T-helper 22 cell (primary cell): ENCODE measurements around the gene CHL1.

Experiments
- DNase-seq: peaks from one replicate; pipeline ENCODE4 v3.0.0-alpha.2; 2020; ENCODE audit warnings: low read depth

CHL1 gene

DNA sequence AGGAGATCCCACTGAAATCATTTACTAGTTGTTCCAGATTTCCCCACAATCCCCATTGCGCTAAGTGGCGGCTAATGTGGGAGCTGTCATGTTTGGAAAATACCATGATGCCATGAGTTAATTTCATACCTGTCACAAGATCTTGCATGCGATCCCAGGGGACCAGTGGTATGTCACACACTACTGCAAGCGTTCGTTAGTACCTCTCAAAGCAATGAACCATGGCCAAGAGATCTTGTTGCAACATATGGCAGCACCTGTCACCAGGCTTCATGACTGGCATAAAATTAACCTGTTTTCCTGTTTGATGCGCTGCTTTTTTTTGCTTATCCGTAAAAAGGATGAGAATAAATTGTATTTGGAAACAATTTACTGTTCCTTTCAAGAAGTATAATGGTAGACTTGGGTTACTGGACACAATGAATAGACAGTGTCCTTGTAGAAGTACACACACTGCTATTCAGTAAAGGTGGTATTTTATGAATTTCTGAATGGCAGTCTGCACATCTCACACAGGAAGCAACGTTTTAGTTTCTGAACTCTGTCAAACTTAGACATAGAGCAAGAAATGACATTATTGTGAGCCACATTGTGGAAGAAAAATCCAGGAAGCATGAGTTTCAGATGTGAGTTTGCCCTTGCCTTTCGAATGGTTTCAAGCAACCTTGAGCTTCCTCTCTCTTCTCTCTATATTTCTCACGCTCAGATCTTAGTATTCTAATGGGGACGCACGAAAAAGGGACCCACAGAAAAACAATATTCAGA lies 81.9 kb downstream of the CHL1 start:
- no peak for DNase-seq

GRCh38 chr3:279325-279724 lies 82.8 kb downstream of the CHL1 start:
- DNase-seq: no peak

DNA sequence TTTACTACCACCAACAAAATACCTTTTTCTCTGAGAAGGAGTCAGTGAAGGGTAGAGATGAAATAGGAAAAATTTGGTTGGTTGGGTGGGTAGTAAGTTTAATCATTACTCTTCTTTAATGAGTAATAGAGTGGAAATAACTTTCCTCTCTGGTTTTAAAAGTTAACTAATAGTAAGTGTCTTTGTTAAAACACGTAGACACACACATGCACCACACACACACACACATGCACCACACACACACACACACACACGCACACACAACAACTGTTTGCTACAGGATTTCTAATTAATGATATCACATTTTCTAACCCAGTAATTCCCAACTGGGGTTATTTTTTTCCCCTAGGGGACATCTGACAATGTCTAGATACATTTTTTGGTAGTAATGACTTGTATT lies 84.1 kb downstream of the CHL1 start:
- DNase-seq: no peak

- no peak for DNase-seq
Measured at GRCh38 chr3:284322-284721, 87.8 kb downstream of the CHL1 start.

- no peak for DNase-seq
Measured at GRCh38 chr3:288417-288816, 91.9 kb downstream of the CHL1 start.

GRCh38 chr3:291028-291427 lies 94.5 kb downstream of the CHL1 start:
- DNase-seq: no peak

DNA sequence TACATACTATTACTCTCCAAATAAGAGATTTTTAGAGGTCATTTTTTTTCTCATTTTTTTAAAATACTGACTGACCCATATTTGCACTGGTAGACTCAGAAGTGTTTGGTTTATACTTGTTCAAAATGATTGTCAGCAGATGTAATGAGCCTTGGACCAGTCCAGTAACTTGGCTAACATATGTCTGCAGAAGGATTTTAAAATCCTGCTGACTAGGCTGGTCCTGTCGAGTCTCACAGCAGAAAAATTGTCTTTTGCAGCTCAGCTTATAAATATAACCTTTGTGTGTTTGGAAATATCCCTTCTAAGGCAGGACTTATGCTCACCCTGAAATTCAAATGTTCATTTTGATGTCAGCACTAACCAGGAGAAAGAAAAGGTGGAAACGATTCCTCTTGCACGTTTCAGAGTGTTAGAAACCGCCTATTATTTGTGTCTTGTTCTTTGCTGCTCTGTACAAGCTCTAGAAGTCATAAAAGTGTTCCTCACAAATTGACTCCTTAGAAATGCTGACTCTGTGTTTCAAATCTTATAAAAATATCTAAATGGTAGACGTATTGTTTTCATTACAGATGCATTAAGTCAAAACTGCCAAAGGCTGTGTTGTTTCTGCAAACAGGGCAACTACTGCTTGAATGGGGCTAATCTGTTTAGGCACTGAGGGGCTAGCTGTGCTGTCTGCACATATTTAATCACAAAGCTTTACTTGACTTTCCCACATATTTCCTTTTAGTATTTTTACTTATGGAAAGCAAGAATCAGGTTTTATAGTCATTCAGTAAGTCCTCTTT lies 95.3 kb downstream of the CHL1 start:
- no peak for DNase-seq

DNA sequence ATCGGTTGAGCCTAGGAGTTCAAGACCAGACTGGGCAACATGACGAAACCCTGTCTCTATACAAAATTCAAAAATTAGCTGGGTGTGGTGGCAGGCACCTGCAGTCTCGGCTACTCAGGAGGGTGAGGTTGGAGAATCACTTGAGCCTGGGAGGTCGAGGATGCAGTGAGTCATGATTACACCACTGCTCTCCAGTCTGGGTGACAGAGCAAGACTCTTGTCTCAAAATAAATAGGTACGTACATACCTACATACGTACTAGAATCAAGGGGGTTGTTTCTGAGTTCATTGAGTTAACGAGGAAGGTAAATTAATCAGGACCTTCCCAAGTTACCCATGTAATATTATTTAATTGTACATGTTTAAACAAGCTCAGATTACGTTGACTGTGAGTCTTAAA lies 97.5 kb downstream of the CHL1 start:
- DNase-seq: no peak

GRCh38 chr3:294581-294980 lies 98.0 kb downstream of the CHL1 start:
- DNase-seq: no peak

GRCh38 chr3:295166-295565 lies 98.6 kb downstream of the CHL1 start:
- no peak for DNase-seq

DNA sequence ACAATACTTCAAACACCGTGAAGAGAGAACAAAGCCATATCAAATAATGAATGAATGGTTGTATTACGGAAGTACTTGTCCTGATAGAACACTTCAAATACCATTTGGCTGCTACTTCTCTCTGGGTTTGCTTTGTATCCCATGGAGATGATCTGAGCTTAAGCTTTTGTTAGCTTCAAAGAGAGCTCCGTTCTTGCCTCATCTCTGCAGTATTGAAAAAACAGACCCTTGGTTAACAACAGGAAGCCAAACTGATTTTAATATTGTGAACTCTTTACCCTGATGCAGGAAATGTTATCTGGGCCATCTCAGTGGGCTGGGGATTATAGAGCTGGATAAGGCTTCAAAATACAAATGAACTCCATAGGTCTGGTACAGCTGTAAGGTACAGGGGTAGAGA lies 101.0 kb downstream of the CHL1 start:
- no peak for DNase-seq

DNA sequence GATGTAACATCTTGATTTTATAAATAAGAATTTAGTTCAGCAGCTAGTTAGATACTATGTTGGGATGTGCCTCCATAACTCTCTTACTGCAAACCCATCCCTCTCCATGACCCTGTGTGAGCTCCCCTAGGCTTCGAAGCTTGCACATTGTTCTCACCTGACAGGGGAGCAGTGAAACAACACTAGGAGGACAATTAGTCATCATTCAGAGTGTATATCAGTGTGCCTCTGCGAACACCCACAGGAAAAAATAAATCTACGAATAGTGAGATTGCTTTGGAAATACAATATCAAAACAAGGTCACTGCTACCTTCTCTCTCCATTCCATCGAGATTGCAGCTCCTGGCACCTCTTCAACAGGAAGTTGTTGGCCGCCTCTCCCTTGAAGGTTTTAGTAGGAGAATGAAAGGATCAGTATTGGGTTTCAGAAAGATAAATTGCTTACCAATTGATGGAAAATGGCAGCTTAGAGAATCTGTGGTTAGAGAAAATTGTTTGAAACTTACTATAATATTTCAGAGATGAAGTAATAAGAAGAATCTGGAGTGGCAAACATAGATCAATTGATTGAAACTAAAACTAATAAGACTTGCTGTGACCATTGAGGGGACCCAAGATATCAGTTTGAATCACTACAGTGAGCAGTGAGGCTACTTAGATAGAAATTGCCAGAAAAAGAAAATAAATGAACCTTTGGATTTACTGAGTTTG lies 103.2 kb downstream of the CHL1 start:
- no peak for DNase-seq

GRCh38 chr3:307182-307581 lies 110.6 kb downstream of the CHL1 start:
- DNase-seq: no peak

DNA sequence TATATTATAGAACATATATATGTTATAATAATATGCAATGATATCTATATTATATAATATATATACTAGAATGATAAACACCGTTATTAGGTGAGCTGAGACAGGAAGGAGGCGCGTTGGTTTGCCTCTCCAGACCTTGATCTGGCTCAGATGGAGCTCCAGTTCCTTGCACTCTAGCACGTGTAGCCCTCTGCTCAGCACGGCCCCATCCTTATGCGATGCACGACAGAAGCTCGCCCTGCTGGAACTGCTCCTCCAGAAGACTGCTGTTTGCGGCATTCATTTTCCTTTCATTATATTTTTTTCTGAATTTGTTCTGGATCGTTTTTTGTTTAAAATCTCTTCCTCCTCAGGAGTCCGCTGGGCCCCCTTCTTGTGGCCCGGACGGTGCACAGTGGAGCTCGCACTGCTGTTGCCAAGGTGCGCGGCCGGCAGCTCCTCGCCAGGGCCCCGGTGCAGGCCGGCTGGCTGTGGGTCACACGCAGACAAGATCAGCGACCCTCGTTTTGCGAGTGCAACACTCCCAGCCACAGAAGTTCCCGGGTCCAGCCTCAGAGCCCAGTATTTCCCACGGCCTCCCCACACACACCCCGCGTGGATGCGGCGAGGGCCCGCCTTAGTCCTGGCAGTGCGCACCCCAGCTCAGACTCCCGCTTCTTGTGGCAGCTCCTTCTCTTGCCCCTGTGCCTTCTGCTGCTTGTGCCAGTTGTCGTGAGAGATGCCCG lies 112.2 kb downstream of the CHL1 start:
- no peak for DNase-seq

DNA sequence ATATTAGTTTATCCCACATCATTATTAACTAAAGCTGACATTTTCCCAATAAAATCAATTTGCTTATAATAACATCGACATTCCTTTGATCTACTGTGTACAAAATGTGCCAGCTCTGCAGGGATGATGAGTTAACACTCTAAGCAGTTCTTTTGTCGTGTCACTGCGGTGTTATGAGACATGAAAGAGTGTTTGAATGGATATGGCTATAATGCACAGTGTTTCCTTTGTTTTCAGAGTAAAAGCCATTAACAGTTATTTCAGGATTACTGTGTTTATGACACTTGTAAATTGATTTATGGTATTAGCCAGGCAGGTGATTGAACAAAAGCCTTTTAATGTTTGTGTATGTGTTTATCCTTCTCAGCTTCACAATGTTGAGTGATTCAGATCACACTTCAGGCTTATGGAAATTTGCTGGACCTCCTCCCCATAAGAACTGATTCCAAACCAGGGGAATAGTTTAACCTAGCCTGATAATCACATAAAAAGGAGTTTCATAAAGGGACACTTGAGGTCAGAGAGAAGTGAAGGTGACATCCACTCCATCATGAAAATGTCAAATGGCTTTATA lies 115.7 kb downstream of the CHL1 start:
- no peak for DNase-seq

DNA sequence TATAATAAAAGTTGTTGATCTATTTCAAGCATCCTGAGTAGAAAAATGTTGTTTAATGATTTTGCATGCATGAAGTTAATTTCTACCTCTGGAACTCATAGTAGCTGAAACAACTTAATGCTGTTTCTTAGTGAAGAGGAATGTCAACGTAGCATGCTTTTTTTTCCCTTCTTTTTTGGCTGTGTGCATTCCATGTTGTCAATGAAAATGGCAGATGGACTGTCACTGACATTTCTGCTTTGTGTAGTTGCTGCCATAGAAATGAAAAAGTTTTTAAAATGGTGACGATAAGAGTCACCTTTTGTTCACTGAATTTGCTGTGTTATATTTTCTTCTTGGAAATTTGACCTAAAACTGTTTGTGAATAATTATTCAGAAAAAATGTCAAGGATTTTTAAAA lies 116.3 kb downstream of the CHL1 start:
- DNase-seq: no peak

DNA sequence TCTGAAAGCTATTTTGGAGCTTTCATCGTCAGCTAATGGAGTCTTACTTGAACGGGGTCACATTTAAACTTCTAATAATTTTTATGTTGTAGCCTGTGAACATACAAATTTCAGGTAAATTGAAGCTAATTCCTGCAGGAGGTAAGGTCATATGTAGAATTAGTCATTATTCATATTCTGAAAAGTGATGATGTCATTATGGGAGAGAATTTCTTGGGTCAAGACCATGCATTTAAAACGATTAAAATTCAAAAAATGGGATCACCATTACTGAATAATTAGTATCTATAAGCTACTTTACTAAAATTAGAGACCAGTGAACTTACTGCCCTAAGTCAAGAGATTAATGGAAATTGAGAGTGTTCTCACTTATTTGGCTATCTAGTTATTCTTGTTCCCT lies 120.4 kb downstream of the CHL1 start:
- DNase-seq: no peak

DNA sequence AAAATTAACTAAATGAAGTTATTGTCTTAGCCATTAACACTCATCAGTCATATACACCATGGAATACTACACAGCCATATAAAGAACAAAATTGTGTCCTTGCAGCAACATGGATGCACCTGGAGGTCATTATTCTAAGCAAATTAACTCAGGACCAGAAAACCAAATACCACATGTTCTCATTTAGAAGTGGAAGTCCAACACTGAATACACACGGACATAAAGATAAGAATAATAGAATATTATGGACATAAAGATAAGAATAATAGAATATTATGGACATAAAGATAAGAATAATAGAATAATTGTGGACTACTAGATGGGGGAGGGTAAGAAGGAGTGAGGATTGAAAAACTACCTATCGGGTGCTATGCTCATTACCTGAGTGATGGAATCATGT lies 122.3 kb downstream of the CHL1 start:
- no peak for DNase-seq

GRCh38 chr3:324423-324822 lies 127.9 kb downstream of the CHL1 start:
- no peak for DNase-seq

DNA sequence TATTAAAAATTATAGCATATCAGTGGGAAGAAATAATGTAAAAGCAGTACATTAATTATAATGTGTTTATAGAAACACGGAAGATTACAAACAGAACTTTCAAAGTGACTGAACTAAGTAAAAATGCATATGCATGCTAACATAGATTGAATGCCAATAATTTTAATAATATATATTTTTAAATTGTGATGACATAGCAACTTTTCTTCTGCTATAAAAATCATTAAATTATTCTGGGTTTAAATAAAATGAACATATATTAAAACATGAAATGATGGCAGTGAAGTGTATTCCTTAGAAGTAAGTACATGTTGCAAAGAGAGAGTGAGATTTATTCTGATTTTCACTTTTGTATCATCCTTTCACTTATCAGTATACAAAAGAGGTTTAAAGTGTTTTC lies 128.9 kb downstream of the CHL1 start:
- DNase-seq: no peak

- DNase-seq: no peak
Measured at GRCh38 chr3:330494-331115, 134.0 kb downstream of the CHL1 start.

- no peak for DNase-seq
Measured at GRCh38 chr3:331881-332280, 135.3 kb downstream of the CHL1 start.
